ENCODE data around the gene ADAMTS15. TPM values are rescaled to one million over a fixed set of nuclear protein-coding genes. Genes with fewer than 3 reads are reported as not detected.

The ADAMTS15 gene
- total RNA-seq, 1 donor, result 4.3 TPM

DNA sequence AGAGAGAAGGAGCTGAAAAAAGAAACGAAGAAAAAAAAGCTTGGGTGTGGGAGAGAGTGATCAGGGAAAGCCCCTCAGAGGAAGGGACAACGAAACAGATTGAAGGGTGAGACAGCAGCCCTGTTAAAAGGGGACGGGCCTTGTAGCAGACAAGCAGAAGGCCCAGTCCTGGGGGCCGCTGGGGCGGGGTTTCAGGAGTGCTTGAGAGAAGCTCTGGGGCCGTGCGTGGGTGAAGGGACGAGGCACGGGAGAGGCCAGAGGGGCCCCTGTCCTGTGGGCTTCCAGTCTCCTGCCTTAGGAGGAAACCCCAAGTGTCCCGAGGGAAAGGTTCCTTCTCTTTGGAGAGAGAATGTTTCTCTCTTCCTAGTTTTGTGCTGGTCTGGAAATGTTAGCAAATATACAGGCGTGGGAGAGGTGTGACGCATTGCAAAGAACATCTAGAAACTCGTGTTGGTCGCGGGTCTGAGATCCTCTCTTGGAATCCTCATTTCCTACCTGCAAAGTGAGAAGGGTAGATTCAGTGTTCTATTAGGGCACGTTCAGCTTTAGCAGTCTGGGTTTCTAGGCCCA, 28.6 kb downstream of the ADAMTS15 start:
- no peak overlapping the region for H3K4me3 ChIP-seq (ENCODE audit: insufficient read depth, low read length)
- H3K27me3 ChIP-seq (ENCODE audit: insufficient read depth, low read length), result no peaks in the 10 kb centered on the region
- peaks cover 45% of the 10 kb centered on the region for H3K4me1 ChIP-seq (ENCODE audit: insufficient read depth, low read length)
- peak overlapping the region; percentile 83 for H3K27ac ChIP-seq (ENCODE audit: low read depth, low read length)
- H3K9me3 ChIP-seq (ENCODE audit: low read depth, low read length), result no peaks in the 10 kb centered on the region
- no peaks in the 10 kb centered on the region for H3K36me3 ChIP-seq (ENCODE audit: insufficient read depth, low read length)
- no peak overlapping the region for H2AFZ ChIP-seq (ENCODE audit: low read length)
- no peaks in the 10 kb centered on the region for H4K20me1 ChIP-seq (ENCODE audit: insufficient read depth, low read length)
- H3K4me2 ChIP-seq (ENCODE audit: insufficient read depth, low read length), result no peak overlapping the region
- TF ChIP-seq, protein P1, sequence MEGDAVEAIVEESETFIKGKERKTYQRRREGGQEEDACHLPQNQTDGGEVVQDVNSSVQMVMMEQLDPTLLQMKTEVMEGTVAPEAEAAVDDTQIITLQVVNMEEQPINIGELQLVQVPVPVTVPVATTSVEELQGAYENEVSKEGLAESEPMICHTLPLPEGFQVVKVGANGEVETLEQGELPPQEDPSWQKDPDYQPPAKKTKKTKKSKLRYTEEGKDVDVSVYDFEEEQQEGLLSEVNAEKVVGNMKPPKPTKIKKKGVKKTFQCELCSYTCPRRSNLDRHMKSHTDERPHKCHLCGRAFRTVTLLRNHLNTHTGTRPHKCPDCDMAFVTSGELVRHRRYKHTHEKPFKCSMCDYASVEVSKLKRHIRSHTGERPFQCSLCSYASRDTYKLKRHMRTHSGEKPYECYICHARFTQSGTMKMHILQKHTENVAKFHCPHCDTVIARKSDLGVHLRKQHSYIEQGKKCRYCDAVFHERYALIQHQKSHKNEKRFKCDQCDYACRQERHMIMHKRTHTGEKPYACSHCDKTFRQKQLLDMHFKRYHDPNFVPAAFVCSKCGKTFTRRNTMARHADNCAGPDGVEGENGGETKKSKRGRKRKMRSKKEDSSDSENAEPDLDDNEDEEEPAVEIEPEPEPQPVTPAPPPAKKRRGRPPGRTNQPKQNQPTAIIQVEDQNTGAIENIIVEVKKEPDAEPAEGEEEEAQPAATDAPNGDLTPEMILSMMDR (IDR thresholded peaks at IDR 0.05; ENCODE audit: extremely low read depth, low read depth, low read length), result no peak
- DNase-seq (ENCODE audit: insufficient read length, low spot score, missing footprints), result peak; percentile 74
- H3K79me2 ChIP-seq (ENCODE audit: insufficient read depth, low read length), result no peaks in the 10 kb centered on the region

DNA sequence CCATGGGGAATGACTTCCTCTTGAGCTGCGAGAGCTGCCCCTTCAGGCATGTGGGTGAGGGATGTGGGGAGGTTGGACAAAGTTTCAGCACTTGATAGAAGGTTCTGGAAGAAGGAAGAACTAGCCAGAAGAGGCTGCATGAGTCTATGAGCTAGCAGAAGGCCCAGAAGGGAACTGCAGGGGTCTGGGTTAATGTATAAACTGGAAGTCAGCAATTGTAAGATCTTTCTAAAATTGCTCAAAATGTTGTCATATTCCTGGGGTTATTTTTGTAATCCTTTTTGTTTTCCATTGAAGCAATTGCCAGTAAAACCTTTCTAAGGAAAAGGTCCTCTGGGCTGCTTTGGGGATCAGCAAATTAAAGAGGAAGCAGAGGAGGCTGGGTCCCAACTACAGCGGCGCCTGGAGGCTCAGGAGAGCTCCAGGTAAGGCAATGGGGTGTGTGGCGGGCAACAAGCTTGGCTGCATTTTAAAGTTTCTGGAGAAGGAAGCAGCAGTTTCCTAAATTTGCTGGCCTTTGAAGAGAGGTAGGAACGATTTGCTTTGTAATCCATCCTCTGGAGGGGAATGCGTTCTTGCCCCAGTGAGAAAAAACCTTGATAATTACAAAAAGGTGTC, 29.2 kb downstream of the ADAMTS15 start:
- Histone ChIP-seq H3K27ac (ENCODE audit: low read depth, low read length) (peak overlapping the region; percentile 83), H3K4me2 (ENCODE audit: insufficient read depth, low read length) (peak overlapping the region; percentile 49), H3K4me1 (ENCODE audit: insufficient read depth, low read length) (peaks cover 45% of the 10 kb centered on the region), H3K27me3 (ENCODE audit: insufficient read depth, low read length) (no peaks in the 10 kb centered on the region), H3K36me3 (ENCODE audit: insufficient read depth, low read length) (no peaks in the 10 kb centered on the region), H2AFZ (ENCODE audit: low read length) (no peak overlapping the region), H3K79me2 (ENCODE audit: insufficient read depth, low read length) (no peaks in the 10 kb centered on the region), H3K4me3 (ENCODE audit: insufficient read depth, low read length) (no peak overlapping the region), H4K20me1 (ENCODE audit: insufficient read depth, low read length) (no peaks in the 10 kb centered on the region), H3K9me3 (ENCODE audit: low read depth, low read length) (no peaks in the 10 kb centered on the region)
- DNase-seq (ENCODE audit: insufficient read length, low spot score, missing footprints), result no peak
- TF ChIP-seq, protein P1 (IDR thresholded peaks at IDR 0.05; ENCODE audit: extremely low read depth, low read depth, low read length), result no peak

- TF ChIP-seq, protein P1 (IDR thresholded peaks at IDR 0.05; ENCODE audit: extremely low read depth, low read depth, low read length), result no peak
- Histone ChIP-seq H4K20me1 (ENCODE audit: insufficient read depth, low read length) (no peaks in the 10 kb centered on the region), H3K79me2 (ENCODE audit: insufficient read depth, low read length) (no peaks in the 10 kb centered on the region), H3K27ac (ENCODE audit: low read depth, low read length) (peak overlapping the region; percentile 83), H3K4me2 (ENCODE audit: insufficient read depth, low read length) (peak overlapping the region; percentile 49), H2AFZ (ENCODE audit: low read length) (no peak overlapping the region), H3K4me1 (ENCODE audit: insufficient read depth, low read length) (peaks cover 45% of the 10 kb centered on the region), H3K36me3 (ENCODE audit: insufficient read depth, low read length) (no peaks in the 10 kb centered on the region), H3K4me3 (ENCODE audit: insufficient read depth, low read length) (no peak overlapping the region), H3K9me3 (ENCODE audit: low read depth, low read length) (no peaks in the 10 kb centered on the region), H3K27me3 (ENCODE audit: insufficient read depth, low read length) (no peaks in the 10 kb centered on the region)
- peak; percentile 99 for DNase-seq (ENCODE audit: insufficient read length, low spot score, missing footprints)
Observed at GRCh38 chr11:130478204-130478701, 29.8 kb downstream of the ADAMTS15 start.

- no peaks in the 10 kb centered on the region for H3K79me2 ChIP-seq (ENCODE audit: insufficient read depth, low read length)
- H2AFZ ChIP-seq (ENCODE audit: low read length), result no peak overlapping the region
- peaks cover 45% of the 10 kb centered on the region for H3K4me1 ChIP-seq (ENCODE audit: insufficient read depth, low read length)
- no peaks in the 10 kb centered on the region for H3K27me3 ChIP-seq (ENCODE audit: insufficient read depth, low read length)
- peak; percentile 76 for DNase-seq (ENCODE audit: insufficient read length, low spot score, missing footprints)
- TF ChIP-seq, protein P1 (IDR thresholded peaks at IDR 0.05; ENCODE audit: extremely low read depth, low read depth, low read length), result no peak
- peak overlapping the region; percentile 49 for H3K4me2 ChIP-seq (ENCODE audit: insufficient read depth, low read length)
- no peaks in the 10 kb centered on the region for H3K9me3 ChIP-seq (ENCODE audit: low read depth, low read length)
- no peaks in the 10 kb centered on the region for H4K20me1 ChIP-seq (ENCODE audit: insufficient read depth, low read length)
- no peaks in the 10 kb centered on the region for H3K36me3 ChIP-seq (ENCODE audit: insufficient read depth, low read length)
- no peak overlapping the region for H3K4me3 ChIP-seq (ENCODE audit: insufficient read depth, low read length)
- peak overlapping the region; percentile 83 for H3K27ac ChIP-seq (ENCODE audit: low read depth, low read length)
Observed at GRCh38 chr11:130478881-130479280, 30.4 kb downstream of the ADAMTS15 start.

Measured in osteoblast (primary cell).